HepG2 (cell line): ENCODE measurements around the gene LRRC25. TPM values are rescaled to one million over a fixed set of nuclear protein-coding genes. Genes with fewer than 3 reads are reported as not detected.

Source experiments
- CHCHD3 ChIP-seq: sonication (generic); formaldehyde crosslinking; IDR thresholded peaks from 2 replicates; pipeline ENCODE4 v1.8.0; 2022; ENCODE audit warnings: mild to moderate bottlenecking, missing genetic modification reagents, moderate library complexity
- FOXK1 ChIP-seq: sonication (generic); formaldehyde crosslinking; IDR thresholded peaks from 2 replicates; pipeline ENCODE4 v1.4.0; 2020; ENCODE audit warnings: low read depth, missing genetic modification reagents, borderline replicate concordance
- FOXK2 ChIP-seq: fragments of 450-650 bp; IDR thresholded peaks from 2 replicates; pipeline ENCODE4 v1.6.1; 2016
- GATA4 ChIP-seq: sonication (generic); IDR thresholded peaks from 2 replicates; pipeline ENCODE4 v1.6.1; 2016; ENCODE audit warnings: antibody characterized with exemption, low read depth, borderline replicate concordance
- HMG20A ChIP-seq: IDR thresholded peaks from 2 replicates; pipeline ENCODE4 v1.6.1; 2016; ENCODE audit warnings: borderline replicate concordance
- KDM5B ChIP-seq: sonication (generic); formaldehyde crosslinking; IDR thresholded peaks from 2 replicates; pipeline ENCODE4 v1.4.0; 2020; ENCODE audit warnings: missing genetic modification reagents, mild to moderate bottlenecking, borderline replicate concordance
- NFE2L2 ChIP-seq: fragments of 150-350 bp; IDR thresholded peaks from 2 replicates; pipeline ENCODE4 v1.6.1; 2014; ENCODE audit warnings: low read length
- NFYB ChIP-seq: sonication (generic); formaldehyde crosslinking; IDR thresholded peaks from 2 replicates; pipeline ENCODE4 v1.4.0; 2020; ENCODE audit warnings: missing genetic modification reagents
- POLR2AphosphoS2 ChIP-seq: IDR thresholded peaks from 2 replicates; pipeline ENCODE4 v1.6.1; 2011; ENCODE audit warnings: low read depth, low read length, improper control_type of control experiment
- RORA ChIP-seq: sonication (generic); formaldehyde crosslinking; IDR thresholded peaks from 2 replicates; pipeline ENCODE4 v1.5.0; 2020; ENCODE audit warnings: mild to moderate bottlenecking, missing genetic modification reagents, moderate library complexity
- SCMH1 ChIP-seq: sonication (generic); formaldehyde crosslinking; IDR thresholded peaks from 2 replicates; pipeline ENCODE4 v1.9.0; 2021; ENCODE audit warnings: missing genetic modification reagents, mild to moderate bottlenecking, borderline replicate concordance
- SRY ChIP-seq: sonication (generic); formaldehyde crosslinking; IDR thresholded peaks from 2 replicates; pipeline ENCODE4 v1.8.0; 2022; ENCODE audit warnings: mild to moderate bottlenecking, missing genetic modification reagents
- TCF12 ChIP-seq, 2 experiments: fragments of 450-650 bp in 1 of 2; sonication (generic) in 1 of 2; formaldehyde crosslinking in 1 of 2; IDR thresholded peaks; 2 replicates each; pipeline versions ENCODE4 v1.6.1 to v1.8.0; 2017 to 2022; ENCODE audit warnings: antibody characterized with exemption in 1 of 2, mild to moderate bottlenecking in 1 of 2, missing genetic modification reagents in 1 of 2, moderate library complexity in 1 of 2
- THAP11 ChIP-seq: IDR thresholded peaks from 2 replicates; pipeline ENCODE4 v1.6.1; 2016; ENCODE audit warnings: missing biosample characterization, missing genetic modification reagents
- TMF1 ChIP-seq: sonication (generic); formaldehyde crosslinking; IDR thresholded peaks from 2 replicates; pipeline ENCODE4 v1.8.1; 2022; ENCODE audit warnings: low read depth, missing genetic modification reagents
- ZEB1 ChIP-seq: IDR thresholded peaks from 2 replicates; pipeline ENCODE4 v1.6.1; 2012; ENCODE audit warnings: mild to moderate bottlenecking, low read depth, inconsistent platforms; ENCODE audit not compliant: insufficient replicate concordance
- ZGPAT ChIP-seq: IDR thresholded peaks from 2 replicates; pipeline ENCODE4 v1.6.1; 2016; ENCODE audit warnings: mild to moderate bottlenecking
- ZNF598 ChIP-seq: sonication (generic); formaldehyde crosslinking; IDR thresholded peaks from 2 replicates; pipeline ENCODE4 v1.5.1; 2020; ENCODE audit warnings: mild to moderate bottlenecking, missing genetic modification reagents, borderline replicate concordance
- ZNF761 ChIP-seq: sonication (generic); formaldehyde crosslinking; conservative IDR thresholded peaks from 2 replicates; pipeline ENCODE4 v1.4.0; 2020; ENCODE audit warnings: mild to moderate bottlenecking, missing genetic modification reagents
- ZNF772 ChIP-seq: sonication (generic); formaldehyde crosslinking; IDR thresholded peaks from 2 replicates; pipeline ENCODE4 v1.5.0; 2020; ENCODE audit warnings: mild to moderate bottlenecking, missing genetic modification reagents
- ZNF879 ChIP-seq: sonication (generic); formaldehyde crosslinking; IDR thresholded peaks from 2 replicates; pipeline ENCODE4 v1.8.1; 2023; ENCODE audit warnings: missing genetic modification reagents
- polyA plus RNA-seq, 8 experiments: library from polyadenylated mRNA; depleted of rRNA in 3 of 8; stranded (reverse) in 7 of 8; unstranded in 1 of 8; fragments of >200 nt; fragmentation: Illumina TruSeq in 4 of 8; extraction: Trizol in 4 of 8; gene quantifications; 2 replicates each; pipeline versions ENCODE4 v1.2.1 to v1.2.3, GENCODE V29; 2011 to 2016; ENCODE audit warnings: low read depth in 4 of 8, missing spikeins in 1 of 8, mixed read lengths in 1 of 8; ENCODE audit not compliant: insufficient read depth in 1 of 8
- total RNA-seq, 5 experiments: library from RNA; depleted of rRNA; stranded (reverse); fragments of >200 nt; fragmentation: Illumina TruSeq; extraction: Trizol; gene quantifications; 2 replicates each; pipeline ENCODE4 v1.2.3, GENCODE V29; 2016; ENCODE audit warnings: low read depth in 1 of 5
- TF ChIP-seq, protein P1 (sequence below): IDR thresholded peaks from 2 replicates; pipeline ENCODE4 v1.6.1; 2012; ENCODE audit warnings: low read depth, low read length, improper control_type of control experiment

LRRC25 gene
- total and polyA plus RNA-seq, 2 of the 13 experiments (the other 11 are each of a cell fraction or from before 2014, with no cell fraction given): 0.13 to 0.53 TPM

GRCh38 chr19:18362934-18363542, 34.4 kb downstream of the LRRC25 start (continued):
- TF ChIP-seq, protein P1, sequence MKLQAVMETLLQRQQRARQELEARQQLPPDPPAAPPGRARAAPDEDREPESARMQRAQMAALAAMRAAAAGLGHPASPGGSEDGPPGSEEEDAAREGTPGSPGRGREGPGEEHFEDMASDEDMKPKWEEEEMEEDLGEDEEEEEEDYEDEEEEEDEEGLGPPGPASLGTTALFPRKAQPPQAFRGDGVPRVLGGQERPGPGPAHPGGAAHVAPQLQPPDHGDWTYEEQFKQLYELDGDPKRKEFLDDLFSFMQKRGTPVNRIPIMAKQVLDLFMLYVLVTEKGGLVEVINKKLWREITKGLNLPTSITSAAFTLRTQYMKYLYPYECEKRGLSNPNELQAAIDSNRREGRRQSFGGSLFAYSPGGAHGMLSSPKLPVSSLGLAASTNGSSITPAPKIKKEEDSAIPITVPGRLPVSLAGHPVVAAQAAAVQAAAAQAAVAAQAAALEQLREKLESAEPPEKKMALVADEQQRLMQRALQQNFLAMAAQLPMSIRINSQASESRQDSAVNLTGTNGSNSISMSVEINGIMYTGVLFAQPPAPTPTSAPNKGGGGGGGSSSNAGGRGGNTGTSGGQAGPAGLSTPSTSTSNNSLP: peak; percentile 37; the same call in 1 of the 2 replicates
- no peak for TF ChIP-seq SCMH1 (CRISPR knock-in tag)
- TF ChIP-seq ZNF598: peak; percentile 7; the same call in 1 of the 2 replicates
- no peak for TF ChIP-seq TCF12 (IDR thresholded peaks at IDR 0.05)
- TF ChIP-seq TCF12 (CRISPR knock-in tag; IDR thresholded peaks at IDR 0.05): 0 out of 2 replicates have a peak, but pooled peaks have one; percentile 81
- no peak for TF ChIP-seq ZNF879 (CRISPR knock-in tag)
- no peak for TF ChIP-seq GATA4
- TF ChIP-seq RORA (CRISPR knock-in tag): no peak
- no peak for TF ChIP-seq ZEB1
- no peak for TF ChIP-seq FOXK1 (CRISPR knock-in tag)
- TF ChIP-seq NFE2L2: no peak
- TF ChIP-seq ZNF772 (CRISPR knock-in tag): no peak
- peak; percentile 71; the same call in 1 of the 2 replicates for TF ChIP-seq KDM5B (CRISPR knock-in tag)
- TF ChIP-seq NFYB: no peak
- no peak for TF ChIP-seq POLR2AphosphoS2
- peak; percentile 48; the same call in 1 of the 2 replicates for TF ChIP-seq ZGPAT (CRISPR knock-in tag)
- no peak for TF ChIP-seq FOXK2
- TF ChIP-seq CHCHD3 (CRISPR knock-in tag): no peak
- 0 out of 2 replicates have a peak, but pooled peaks have one; percentile 53 for TF ChIP-seq SRY (CRISPR knock-in tag)
- TF ChIP-seq TMF1 (CRISPR knock-in tag): 0 out of 2 replicates have a peak, but pooled peaks have one; percentile 47
- TF ChIP-seq HMG20A (CRISPR knock-in tag): no peak
- no peak for TF ChIP-seq ZNF761 (CRISPR knock-in tag)
- 0 out of 2 replicates have a peak, but pooled peaks have one; percentile 19 for TF ChIP-seq THAP11 (CRISPR knock-in tag)
